Measurements from ENCODE around the gene IDH3A.

Gene IDH3A

GRCh38 chr15:78149068-78149804 is at the start of gene IDH3A:
Gene IDH3A, plus strand, starts transcription at chr15:78149362. Its CDS starts 42 bp downstream, at chr15:78149404.
- Histone ChIP-seq H3K9ac (ENCODE audit: low read length) (peak within 1 kb of the TSS; percentile 61), H3K4me1 (ENCODE audit: insufficient read depth, low read length) (peaks cover 22% of the 10 kb centered on the region), H3K27me3 (ENCODE audit: control insufficient read depth in 1 of 2, insufficient read depth in 2 of 2, low read length in 2 of 2) (no peaks in the 10 kb centered on the region), H3K9me3 (ENCODE audit: low read length) (no peaks in the 10 kb centered on the region), H3K36me3 (ENCODE audit: insufficient read depth, low read length) (no peaks in the 10 kb centered on the region), H3K4me3 (ENCODE audit: low read depth in 1 of 2, low read length in 2 of 2) (peak within 1 kb of the TSS; percentile 67 to 81), H3K27ac (ENCODE audit: low read depth, low read length) (peak within 1 kb of the TSS; percentile 86)

- H3K9ac ChIP-seq (ENCODE audit: low read length), result no peak overlapping the region
- no peaks in the 10 kb centered on the region for H3K36me3 ChIP-seq (ENCODE audit: insufficient read depth, low read length)
- H3K4me3 ChIP-seq (ENCODE audit: low read depth in 1 of 2, low read length in 2 of 2), result no peak overlapping the region
- H3K9me3 ChIP-seq (ENCODE audit: low read length), result no peaks in the 10 kb centered on the region
- H3K27me3 ChIP-seq (ENCODE audit: control insufficient read depth in 1 of 2, insufficient read depth in 2 of 2, low read length in 2 of 2), result no peaks in the 10 kb centered on the region
- H3K4me1 ChIP-seq (ENCODE audit: insufficient read depth, low read length), result no peaks in the 10 kb centered on the region
- no peak overlapping the region for H3K27ac ChIP-seq (ENCODE audit: low read depth, low read length)
Measured at GRCh38 chr15:78100886-78101285, 48.3 kb upstream of the IDH3A start.

- Histone ChIP-seq H3K36me3 (ENCODE audit: insufficient read depth, low read length) (no peaks in the 10 kb centered on the region), H3K4me1 (ENCODE audit: insufficient read depth, low read length) (no peaks in the 10 kb centered on the region), H3K4me3 (ENCODE audit: low read depth in 1 of 2, low read length in 2 of 2) (no peak overlapping the region), H3K9ac (ENCODE audit: low read length) (no peak overlapping the region), H3K27me3 (ENCODE audit: control insufficient read depth in 1 of 2, insufficient read depth in 2 of 2, low read length in 2 of 2) (no peaks in the 10 kb centered on the region), H3K27ac (ENCODE audit: low read depth, low read length) (no peak overlapping the region), H3K9me3 (ENCODE audit: low read length) (no peaks in the 10 kb centered on the region)
Measured at GRCh38 chr15:78101423-78102105, 47.6 kb upstream of the IDH3A start.

GRCh38 chr15:78102211-78102610 is 47.0 kb upstream of the IDH3A start:
- H3K9me3 ChIP-seq (ENCODE audit: low read length), result no peaks in the 10 kb centered on the region
- H3K4me1 ChIP-seq (ENCODE audit: insufficient read depth, low read length), result no peaks in the 10 kb centered on the region
- no peak overlapping the region for H3K27ac ChIP-seq (ENCODE audit: low read depth, low read length)
- H3K27me3 ChIP-seq (ENCODE audit: control insufficient read depth in 1 of 2, insufficient read depth in 2 of 2, low read length in 2 of 2), result no peaks in the 10 kb centered on the region
- H3K36me3 ChIP-seq (ENCODE audit: insufficient read depth, low read length), result no peaks in the 10 kb centered on the region
- no peak overlapping the region for H3K4me3 ChIP-seq (ENCODE audit: low read depth in 1 of 2, low read length in 2 of 2)
- H3K9ac ChIP-seq (ENCODE audit: low read length), result no peak overlapping the region

GRCh38 chr15:78102741-78103140 is 46.4 kb upstream of the IDH3A start:
- H3K36me3 ChIP-seq (ENCODE audit: insufficient read depth, low read length), result no peaks in the 10 kb centered on the region
- no peak overlapping the region for H3K4me3 ChIP-seq (ENCODE audit: low read depth in 1 of 2, low read length in 2 of 2)
- H3K27me3 ChIP-seq (ENCODE audit: control insufficient read depth in 1 of 2, insufficient read depth in 2 of 2, low read length in 2 of 2), result no peaks in the 10 kb centered on the region
- H3K4me1 ChIP-seq (ENCODE audit: insufficient read depth, low read length), result no peaks in the 10 kb centered on the region
- no peak overlapping the region for H3K9ac ChIP-seq (ENCODE audit: low read length)
- H3K9me3 ChIP-seq (ENCODE audit: low read length), result no peaks in the 10 kb centered on the region
- no peak overlapping the region for H3K27ac ChIP-seq (ENCODE audit: low read depth, low read length)

GRCh38 chr15:78103406-78104118 is 45.6 kb upstream of the IDH3A start:
- Histone ChIP-seq H3K27me3 (ENCODE audit: control insufficient read depth in 1 of 2, insufficient read depth in 2 of 2, low read length in 2 of 2) (no peaks in the 10 kb centered on the region), H3K27ac (ENCODE audit: low read depth, low read length) (no peak overlapping the region), H3K4me3 (ENCODE audit: low read depth in 1 of 2, low read length in 2 of 2) (no peak overlapping the region), H3K9ac (ENCODE audit: low read length) (no peak overlapping the region), H3K4me1 (ENCODE audit: insufficient read depth, low read length) (no peaks in the 10 kb centered on the region), H3K9me3 (ENCODE audit: low read length) (no peaks in the 10 kb centered on the region), H3K36me3 (ENCODE audit: insufficient read depth, low read length) (no peaks in the 10 kb centered on the region)

GRCh38 chr15:78104119-78104479 is 45.1 kb upstream of the IDH3A start:
- Histone ChIP-seq H3K36me3 (ENCODE audit: insufficient read depth, low read length) (no peaks in the 10 kb centered on the region), H3K9me3 (ENCODE audit: low read length) (no peaks in the 10 kb centered on the region), H3K27ac (ENCODE audit: low read depth, low read length) (no peak overlapping the region), H3K27me3 (ENCODE audit: control insufficient read depth in 1 of 2, insufficient read depth in 2 of 2, low read length in 2 of 2) (no peaks in the 10 kb centered on the region), H3K4me3 (ENCODE audit: low read depth in 1 of 2, low read length in 2 of 2) (no peak overlapping the region), H3K9ac (ENCODE audit: low read length) (no peak overlapping the region), H3K4me1 (ENCODE audit: insufficient read depth, low read length) (no peaks in the 10 kb centered on the region)

GRCh38 chr15:78104566-78105475 is 44.3 kb upstream of the IDH3A start:
- Histone ChIP-seq H3K27me3 (ENCODE audit: control insufficient read depth in 1 of 2, insufficient read depth in 2 of 2, low read length in 2 of 2) (no peaks in the 10 kb centered on the region), H3K27ac (ENCODE audit: low read depth, low read length) (no peak overlapping the region), H3K9ac (ENCODE audit: low read length) (no peak overlapping the region), H3K4me3 (ENCODE audit: low read depth in 1 of 2, low read length in 2 of 2) (no peak overlapping the region), H3K36me3 (ENCODE audit: insufficient read depth, low read length) (no peaks in the 10 kb centered on the region), H3K4me1 (ENCODE audit: insufficient read depth, low read length) (no peaks in the 10 kb centered on the region), H3K9me3 (ENCODE audit: low read length) (no peaks in the 10 kb centered on the region)

GRCh38 chr15:78105476-78106241 is 43.5 kb upstream of the IDH3A start:
- no peak overlapping the region for H3K4me3 ChIP-seq (ENCODE audit: low read depth in 1 of 2, low read length in 2 of 2)
- no peak overlapping the region for H3K27ac ChIP-seq (ENCODE audit: low read depth, low read length)
- no peaks in the 10 kb centered on the region for H3K36me3 ChIP-seq (ENCODE audit: insufficient read depth, low read length)
- no peaks in the 10 kb centered on the region for H3K9me3 ChIP-seq (ENCODE audit: low read length)
- H3K9ac ChIP-seq (ENCODE audit: low read length), result no peak overlapping the region
- H3K27me3 ChIP-seq (ENCODE audit: control insufficient read depth in 1 of 2, insufficient read depth in 2 of 2, low read length in 2 of 2), result no peaks in the 10 kb centered on the region
- no peaks in the 10 kb centered on the region for H3K4me1 ChIP-seq (ENCODE audit: insufficient read depth, low read length)

GRCh38 chr15:78107471-78107870 is 41.7 kb upstream of the IDH3A start:
- no peaks in the 10 kb centered on the region for H3K27me3 ChIP-seq (ENCODE audit: control insufficient read depth in 1 of 2, insufficient read depth in 2 of 2, low read length in 2 of 2)
- no peaks in the 10 kb centered on the region for H3K36me3 ChIP-seq (ENCODE audit: insufficient read depth, low read length)
- H3K4me1 ChIP-seq (ENCODE audit: insufficient read depth, low read length), result no peaks in the 10 kb centered on the region

More at GRCh38 chr15:78107471-78107870, 41.7 kb upstream of the IDH3A start:
- H3K27ac ChIP-seq (ENCODE audit: low read depth, low read length), result no peak overlapping the region
- H3K9ac ChIP-seq (ENCODE audit: low read length), result no peak overlapping the region
- H3K4me3 ChIP-seq (ENCODE audit: low read depth in 1 of 2, low read length in 2 of 2), result no peak overlapping the region
- no peaks in the 10 kb centered on the region for H3K9me3 ChIP-seq (ENCODE audit: low read length)
